HG02943 (cell line): ENCODE data around the gene PDIA4.

ENCODE experiments used
- ATAC-seq: cut with Tn5 transposase; IDR thresholded peaks from one replicate; pipeline ENCODE4 v1.9.1; 2021; ENCODE audit warnings: mild to moderate bottlenecking, low read depth, moderate library complexity; ENCODE audit not compliant: unreplicated experiment

PDIA4 gene

GRCh38 chr7:148978091-148978490 lies 50.2 kb downstream of the PDIA4 start:
- no peak for ATAC-seq

DNA sequence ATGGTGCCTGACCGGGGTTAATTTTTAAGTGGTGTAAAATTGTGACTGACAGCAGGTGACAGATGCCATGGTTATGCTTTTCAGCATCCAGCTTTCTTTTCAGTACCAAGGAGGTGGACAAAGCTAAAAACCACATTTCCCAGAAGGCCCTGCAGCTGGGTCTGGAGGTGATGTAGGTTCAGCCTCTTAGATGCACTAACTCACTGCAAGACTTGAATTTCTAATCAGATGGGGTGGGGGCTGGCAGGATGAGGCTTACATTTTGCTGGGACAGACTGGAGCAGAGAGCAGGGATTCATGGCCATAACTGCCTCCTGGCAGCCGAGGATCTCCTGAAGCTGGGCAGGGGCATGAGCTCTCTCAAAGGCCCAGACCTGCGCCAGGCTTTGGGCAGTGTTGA lies 52.4 kb downstream of the PDIA4 start:
- no peak for ATAC-seq

- no peak for ATAC-seq
Measured at GRCh38 chr7:148973256-148973655, 55.0 kb downstream of the PDIA4 start.

DNA sequence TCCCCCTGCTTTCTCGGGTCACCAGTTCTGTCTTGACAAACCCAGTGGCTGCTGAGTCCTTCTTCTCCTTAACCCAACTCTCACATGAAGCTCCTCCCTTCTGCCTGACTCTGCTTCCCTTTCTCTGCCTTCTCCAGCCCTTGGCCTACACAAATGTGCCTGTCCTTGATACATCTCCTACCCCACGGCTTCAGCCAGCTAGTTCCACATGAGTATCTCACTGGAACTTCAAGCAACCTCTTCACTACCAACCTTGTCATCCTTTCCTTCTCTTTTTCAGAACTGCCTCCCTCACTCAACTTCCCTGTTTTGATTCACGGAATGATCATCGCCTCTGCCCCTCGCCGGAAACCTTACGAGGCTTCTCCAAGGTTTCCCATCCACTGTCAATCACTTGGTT lies 55.9 kb downstream of the PDIA4 start:
- no peak for ATAC-seq

- no peak for ATAC-seq
Measured at GRCh38 chr7:148967602-148968001, 60.7 kb downstream of the PDIA4 start.

GRCh38 chr7:148967032-148967372 lies 61.3 kb downstream of the PDIA4 start:
- ATAC-seq: no peak

DNA sequence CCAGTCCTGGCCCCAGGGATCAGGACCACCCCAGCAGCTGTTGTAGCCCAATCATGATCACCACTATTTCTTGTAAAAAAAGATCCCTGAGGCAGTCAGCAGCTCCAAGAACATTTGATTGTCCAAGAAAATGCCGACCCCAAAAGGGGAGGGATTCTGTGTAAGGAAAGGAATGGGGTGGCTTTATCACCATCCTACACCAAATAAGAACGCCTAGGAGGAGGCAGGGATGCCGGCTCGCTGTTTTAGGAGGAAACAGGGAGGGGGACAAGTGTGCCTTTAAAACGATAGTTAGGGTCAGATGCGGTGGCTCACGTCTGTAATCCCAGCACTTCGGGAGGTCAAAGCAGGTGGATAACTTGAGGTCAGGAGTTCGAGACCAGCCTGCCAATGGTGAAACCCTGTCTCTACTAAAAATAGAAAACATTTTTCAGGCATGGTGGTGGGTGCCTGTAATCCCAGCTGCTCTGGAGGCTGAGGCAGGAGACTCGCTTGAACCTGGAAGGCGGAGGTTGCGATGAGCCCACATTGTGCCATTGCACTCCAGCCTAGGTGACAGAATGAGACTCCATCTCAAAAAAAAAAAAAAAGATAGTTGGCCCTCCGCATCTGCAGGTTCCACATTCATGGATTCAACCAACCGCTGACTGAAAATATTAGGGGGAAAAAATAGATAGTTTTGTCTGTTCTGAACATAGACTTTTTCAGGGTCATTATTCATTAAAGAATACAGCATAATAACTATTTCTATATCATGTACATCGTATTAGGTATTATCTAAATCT lies 63.6 kb downstream of the PDIA4 start:
- no peak for ATAC-seq

DNA sequence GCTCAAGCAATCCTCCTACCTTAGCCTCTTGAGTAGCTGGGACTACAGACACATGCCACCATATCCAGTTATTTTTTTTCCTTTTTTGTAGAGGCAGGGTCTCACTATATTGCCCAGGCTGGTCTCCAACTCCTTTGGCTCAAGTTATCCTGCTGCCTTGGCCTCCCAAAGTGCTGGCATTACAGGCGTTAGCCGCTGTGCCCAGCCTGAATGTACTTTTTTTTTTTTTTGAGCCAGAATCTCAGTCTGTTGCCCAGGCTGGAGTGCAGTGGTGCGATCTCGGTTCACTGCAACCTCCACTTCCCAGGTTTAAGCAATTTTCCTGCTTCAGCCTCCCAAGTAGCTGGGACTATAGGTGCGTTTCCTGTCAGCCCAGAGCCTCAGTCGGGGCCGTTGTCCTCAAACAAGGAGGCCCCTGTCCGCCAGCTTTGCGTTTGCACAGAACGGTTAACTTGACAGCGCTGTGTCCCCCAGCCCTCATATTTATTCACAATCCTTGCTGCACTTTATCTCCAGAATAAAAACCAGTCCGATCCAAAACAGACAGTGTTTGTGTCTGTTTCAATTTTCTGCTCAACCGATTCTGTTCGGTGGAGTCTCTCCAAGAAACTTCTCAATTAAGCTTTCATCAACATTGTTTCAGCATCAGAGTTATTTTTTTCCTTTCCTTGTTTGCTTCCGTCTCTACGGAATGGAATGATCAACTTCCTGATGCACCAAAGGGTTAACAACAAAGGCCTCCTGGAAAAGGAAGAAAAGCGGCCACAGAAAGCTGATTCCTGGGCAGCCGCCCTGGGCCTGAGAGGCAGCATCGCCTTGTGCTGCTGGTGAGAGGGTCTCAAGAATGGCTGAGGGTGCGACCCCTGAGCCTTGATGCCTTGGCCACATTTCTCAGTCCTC lies 64.5 kb downstream of the PDIA4 start:
- no peak for ATAC-seq

GRCh38 chr7:148962823-148963582 lies 65.3 kb downstream of the PDIA4 start:
- peak; percentile 66 for ATAC-seq

GRCh38 chr7:148962440-148962822 lies 65.9 kb downstream of the PDIA4 start:
- ATAC-seq: no peak

GRCh38 chr7:148959726-148960125 lies 68.6 kb downstream of the PDIA4 start:
- no peak for ATAC-seq

DNA sequence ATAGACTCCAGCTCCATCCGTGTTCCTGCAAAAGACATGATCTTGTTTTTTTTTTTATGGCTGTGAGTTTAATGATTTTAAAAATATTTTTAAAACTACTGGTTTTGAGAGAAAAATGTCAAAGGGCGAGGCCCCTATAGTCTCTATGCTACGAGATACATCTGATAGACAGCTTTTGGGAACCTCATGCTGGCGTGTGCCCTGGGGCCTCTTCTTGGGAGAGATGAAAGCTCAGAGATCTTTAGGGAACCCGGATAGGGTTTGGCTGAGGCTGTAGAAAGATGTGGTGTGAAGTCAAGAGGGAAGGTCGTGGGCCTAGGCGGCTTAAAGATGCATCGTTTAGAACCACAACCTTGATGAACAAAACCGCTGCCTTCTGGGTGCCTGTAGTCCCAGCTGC lies 70.2 kb downstream of the PDIA4 start:
- no peak for ATAC-seq

DNA sequence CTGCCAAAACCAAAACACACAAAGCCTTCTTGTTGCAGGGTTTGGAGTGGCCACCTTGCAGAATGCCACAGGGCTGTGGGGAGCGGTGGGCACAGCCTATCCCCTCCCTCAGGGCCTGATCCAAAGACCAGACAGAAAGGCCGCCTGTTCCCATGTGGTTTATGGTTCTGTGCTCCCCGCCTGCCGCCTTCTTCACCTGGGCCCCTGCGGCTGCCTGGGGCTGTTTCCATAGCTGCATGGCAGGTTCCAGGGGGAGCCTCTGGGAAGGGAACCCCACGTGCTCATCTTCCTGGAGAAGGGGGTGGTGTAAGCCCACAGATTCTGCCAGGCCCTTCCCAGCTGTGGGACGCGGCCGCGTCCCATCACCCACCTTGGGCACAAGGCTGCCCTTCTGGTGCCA lies 73.5 kb downstream of the PDIA4 start:
- ATAC-seq: no peak

- no peak for ATAC-seq
Measured at GRCh38 chr7:148953676-148954075, 74.6 kb downstream of the PDIA4 start.
